Midbrain (tissue), 1 donor: ENCODE results near the gene MED16.
A peak's percentile ranks its signal among the peaks of the same experiment; 100 is the strongest.

Source experiments
- DNase-seq: peaks from one replicate; lab custom pipeline; 2025; lab: John Stamatoyannopoulos, UW

MED16 gene

DNA sequence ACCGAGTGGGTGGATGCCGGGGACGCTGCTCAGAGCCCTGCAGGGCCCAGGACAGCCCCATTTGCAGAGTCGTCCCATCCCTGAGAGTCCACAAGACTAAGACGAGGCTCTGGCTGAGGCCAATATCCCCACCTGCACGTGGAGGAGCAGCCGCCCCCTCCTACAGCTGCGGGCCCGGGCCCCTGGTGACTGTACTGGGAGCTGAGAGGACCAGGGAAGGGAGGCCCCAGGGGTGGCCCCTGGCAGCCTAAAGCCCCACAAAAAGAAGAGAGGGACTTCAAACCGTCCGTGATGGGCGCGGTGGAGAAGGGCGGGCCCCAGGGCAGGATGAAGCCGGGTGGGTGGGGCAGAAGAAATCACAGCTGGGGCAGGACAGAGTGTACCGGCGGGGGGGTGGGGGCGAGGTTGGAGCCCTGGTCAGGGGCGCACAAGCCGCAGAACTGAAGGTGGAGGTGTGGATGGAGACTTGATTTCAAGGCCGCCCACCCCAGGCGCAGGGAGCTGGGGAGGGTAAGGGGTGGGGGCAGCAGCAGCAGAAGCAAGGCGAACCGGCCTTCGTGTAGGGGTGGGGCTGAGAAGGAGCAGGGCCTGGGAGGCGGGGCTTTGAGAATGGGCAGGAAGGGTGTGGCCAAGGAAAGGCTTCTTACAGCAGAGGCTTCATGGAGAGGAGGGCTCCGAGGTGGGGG is 20.6 kb downstream of the MED16 start:
- no peak for DNase-seq

DNA sequence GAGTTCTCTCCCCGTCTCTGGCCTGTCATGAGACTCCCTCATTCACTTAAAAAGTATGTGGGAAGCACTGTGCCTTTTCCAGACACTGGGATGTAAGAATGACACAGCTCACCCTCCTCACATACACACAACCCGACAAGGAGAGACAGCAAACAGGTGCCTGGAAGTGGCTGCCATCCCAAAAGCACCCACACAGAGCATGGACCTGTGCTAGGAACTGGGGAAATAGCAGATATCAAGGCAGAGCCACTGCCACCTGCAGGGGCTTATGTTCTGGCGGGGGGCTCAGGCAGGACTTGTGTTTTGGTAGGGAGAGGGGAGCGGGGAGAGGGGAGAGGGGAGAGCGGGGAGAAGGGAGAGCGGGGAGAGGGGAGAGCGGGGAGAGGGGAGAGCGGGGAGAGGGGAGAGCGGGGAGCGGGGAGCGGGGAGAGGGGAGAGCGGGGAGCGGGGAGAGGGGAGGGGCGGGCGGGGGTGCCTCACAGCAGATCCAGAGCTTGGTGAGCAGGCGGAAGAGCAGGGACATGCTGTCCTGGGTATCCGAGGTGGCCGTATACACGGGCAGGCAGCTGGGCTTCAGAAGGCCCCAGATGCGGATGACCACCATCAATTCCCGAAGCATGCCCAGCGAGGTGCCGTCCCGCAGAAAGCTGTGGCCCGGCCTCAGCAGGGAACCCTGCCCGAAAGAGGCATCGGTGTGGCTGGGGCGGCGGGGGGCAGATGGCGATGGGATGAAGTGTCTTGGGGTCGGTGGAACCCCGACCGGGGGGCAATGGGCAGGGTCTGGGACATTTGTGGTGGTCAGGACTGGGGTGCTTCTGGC is 21.3 kb downstream of the MED16 start:
- no peak for DNase-seq

DNA sequence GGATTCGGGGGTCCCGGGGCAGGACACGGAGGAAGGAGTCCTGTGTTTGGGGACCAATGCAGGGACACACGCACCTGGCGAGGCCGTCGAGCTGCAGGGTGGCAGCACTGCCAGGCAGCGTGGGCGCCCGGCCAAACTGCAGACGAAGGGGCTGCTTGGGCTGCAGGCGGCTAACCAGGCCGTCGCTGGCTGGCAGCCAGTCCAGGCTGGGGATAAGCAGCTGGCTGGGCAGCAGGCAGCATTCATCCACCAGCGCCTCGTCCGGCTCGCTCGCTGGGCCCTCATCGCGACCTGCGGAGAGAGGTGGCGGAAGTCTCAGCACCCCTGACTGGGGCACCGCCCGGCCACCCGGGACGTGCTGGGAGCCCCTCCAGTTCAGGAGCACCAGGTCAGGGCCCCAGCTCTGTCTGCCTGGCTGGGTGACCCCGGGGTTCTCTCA is 22.0 kb downstream of the MED16 start:
- DNase-seq, result no peak

DNA sequence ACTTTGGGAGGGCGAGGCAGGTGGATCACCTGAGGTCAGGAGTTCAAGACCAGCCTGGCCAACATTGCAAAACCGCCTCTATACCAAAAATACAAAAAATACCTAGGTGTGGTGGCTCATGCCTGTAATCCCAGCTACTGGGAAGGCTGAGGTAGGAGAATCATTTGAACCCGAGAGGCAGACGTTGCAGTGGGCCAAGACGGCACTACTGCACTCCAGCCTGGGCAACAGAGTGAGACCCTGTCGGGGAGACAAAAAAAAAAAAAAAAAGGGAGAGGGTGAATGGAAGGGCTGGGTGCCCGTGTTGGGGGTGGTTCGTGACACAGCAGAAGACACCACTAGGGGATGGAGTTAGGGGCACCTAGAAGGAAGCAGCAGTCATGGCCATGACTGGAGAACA is 22.7 kb downstream of the MED16 start:
- DNase-seq, result no peak

GRCh38 chr19:869245-870177 is 23.5 kb downstream of the MED16 start:
- no peak for DNase-seq

GRCh38 chr19:868458-869244 is 24.3 kb downstream of the MED16 start:
- DNase-seq, result no peak

DNA sequence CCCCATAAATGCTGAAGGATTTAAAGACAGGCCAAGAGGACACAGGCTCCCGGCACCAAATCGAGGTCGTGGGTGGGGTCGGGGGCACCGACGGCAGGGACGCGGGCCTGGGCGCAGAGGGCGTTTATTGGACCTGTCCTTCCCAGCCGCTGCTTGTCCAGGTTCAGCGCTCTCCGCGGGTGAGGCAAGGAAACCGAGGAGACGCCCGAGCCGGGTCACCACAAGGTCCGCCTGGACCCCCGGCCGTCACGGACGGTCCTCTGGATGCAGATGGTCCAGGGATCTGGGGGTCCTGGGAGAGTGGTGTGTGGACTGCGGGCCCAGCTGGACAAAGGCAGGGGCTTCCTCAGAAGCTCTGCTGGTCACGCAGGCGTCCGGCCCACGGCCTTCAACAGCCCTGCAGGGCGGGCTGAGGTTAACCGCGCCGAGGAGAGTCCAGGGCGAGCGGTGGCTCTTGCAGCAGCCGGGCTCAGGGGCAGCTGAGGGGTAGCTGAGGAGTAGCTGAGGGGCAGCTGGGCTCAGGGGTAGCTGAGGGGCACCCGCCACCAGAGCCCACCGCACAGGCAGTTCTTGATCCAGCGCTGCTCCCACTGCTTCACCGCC is 25.0 kb downstream of the MED16 start:
- no peak for DNase-seq

DNA sequence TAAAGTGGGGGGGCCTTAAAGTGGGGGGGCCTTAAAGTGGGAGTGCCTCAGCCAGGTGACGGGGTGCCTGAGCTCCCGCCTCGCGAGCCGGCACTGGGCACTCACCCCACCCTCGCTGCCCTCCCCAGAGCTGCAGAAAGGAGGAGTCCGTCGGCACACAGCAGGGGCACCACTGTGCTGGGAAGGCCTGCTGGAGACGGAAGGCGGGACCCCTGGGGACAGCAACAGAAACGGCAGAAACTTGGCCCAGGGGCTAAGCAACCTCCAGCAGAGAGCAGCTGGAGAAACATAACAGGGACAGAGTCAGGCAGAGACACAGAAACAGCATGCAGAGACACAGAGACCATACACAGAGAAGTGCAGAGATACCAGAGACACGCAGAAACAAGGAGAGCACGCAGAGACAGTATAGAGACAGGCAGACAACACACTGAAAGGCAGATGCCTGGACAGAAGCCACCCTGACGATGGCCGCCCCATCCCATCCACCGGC is 25.6 kb downstream of the MED16 start:
- no peak for DNase-seq

DNA sequence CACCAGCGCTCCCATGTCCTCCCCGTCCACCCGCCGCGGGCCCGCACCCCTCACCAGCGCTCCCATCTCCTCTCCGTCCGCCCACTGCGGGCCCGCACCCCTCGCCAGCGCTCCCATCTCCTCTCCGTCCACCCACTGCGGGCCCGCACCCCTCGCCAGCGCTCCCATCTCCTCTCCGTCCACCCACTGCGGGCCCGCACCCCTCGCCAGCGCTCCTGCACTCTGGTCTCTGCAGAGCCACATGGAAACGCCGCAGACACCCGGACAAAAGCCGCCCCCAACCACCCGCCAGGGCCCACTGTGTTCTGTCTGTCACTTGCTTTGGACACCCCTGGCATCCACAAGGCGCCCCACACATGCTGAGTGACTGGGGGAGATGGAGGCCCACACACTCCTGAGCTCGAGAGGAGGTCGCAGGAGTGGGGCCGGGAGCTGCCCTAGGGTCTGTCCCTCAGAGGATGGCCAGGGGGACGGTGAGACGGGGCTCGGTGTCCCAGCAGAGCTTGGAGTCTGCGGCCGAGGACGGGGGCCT is 26.2 kb downstream of the MED16 start:
- DNase-seq, result no peak

- DNase-seq, result no peak
These were observed 29.7 kb downstream of the MED16 start for GRCh38 chr19:863315-863620.

- DNase-seq, result no peak
These were observed 30.2 kb downstream of the MED16 start for GRCh38 chr19:862581-863314.

GRCh38 chr19:861756-862580 is 31.0 kb downstream of the MED16 start:
- DNase-seq, result no peak

GRCh38 chr19:861141-861755 is 31.7 kb downstream of the MED16 start:
- DNase-seq, result no peak

GRCh38 chr19:858868-859843 is 33.8 kb downstream of the MED16 start, which contains the start of gene CFD:
Gene CFD (plus strand): TSS chr19:859664. CDS start chr19:859690, 26 bp downstream.
- peak; percentile 17 for DNase-seq

DNA sequence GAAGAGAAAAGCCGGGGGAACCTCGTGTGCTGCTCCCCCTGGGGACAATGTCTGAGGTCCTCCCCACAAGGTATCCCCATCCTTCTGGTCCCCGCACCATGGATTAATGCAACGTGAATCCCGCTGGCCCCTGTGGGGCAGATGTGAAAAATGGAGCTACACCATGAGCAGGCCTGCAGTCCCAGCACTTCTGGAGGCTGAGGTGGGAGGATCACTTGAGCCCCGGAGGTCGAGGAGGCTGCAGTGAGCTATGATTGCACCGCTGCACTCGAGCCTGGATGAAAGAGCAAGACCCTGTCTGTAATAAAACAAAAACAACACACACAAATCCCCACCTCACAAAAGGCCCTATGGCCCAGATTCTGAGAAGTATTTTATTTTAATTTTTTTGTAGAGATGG is 34.7 kb downstream of the MED16 start:
- DNase-seq, result no peak

DNA sequence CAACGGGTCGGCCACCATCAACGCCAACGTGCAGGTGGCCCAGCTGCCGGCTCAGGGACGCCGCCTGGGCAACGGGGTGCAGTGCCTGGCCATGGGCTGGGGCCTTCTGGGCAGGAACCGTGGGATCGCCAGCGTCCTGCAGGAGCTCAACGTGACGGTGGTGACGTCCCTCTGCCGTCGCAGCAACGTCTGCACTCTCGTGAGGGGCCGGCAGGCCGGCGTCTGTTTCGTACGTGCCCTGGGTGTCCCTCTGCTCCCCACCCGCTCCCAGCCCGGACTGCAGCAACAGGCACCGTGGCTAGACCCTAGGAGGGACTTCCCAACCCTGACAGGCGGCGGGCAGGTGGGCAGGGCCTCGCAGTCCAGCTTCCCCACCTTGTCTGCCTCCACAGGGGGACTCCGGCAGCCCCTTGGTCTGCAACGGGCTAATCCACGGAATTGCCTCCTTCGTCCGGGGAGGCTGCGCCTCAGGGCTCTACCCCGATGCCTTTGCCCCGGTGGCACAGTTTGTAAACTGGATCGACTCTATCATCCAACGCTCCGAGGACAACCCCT is 37.3 kb downstream of the MED16 start:
- no peak for DNase-seq

DNA sequence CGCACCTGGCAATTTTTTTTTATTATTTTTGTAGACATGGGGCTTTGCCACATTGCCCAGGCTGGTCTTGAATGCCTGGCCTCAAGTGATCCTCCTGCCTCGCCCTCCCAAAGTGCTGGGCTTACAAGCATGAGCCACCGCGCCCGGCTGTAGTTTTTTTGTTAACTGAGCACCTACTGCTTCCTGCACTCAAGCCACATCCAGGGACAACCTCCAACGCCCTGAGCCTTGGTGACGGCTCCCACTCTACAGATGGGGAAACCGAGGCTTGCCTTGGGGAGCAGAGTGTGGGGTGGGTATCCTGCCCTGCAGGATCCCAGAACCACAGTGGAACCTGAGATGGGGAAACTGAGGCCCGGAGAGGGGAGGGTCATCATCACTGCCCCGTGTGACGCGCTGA is 37.8 kb downstream of the MED16 start:
- DNase-seq, result no peak
